Right atrium auricular region (tissue), 2 donors: ENCODE results near the gene BCAR3. TPM values are rescaled to one million over a fixed set of nuclear protein-coding genes. Genes with fewer than 3 reads are reported as not detected.

Experiments
- DNase-seq: peaks from one replicate; pipeline ENCODE4 v3.0.0-alpha.2; 2019; ENCODE audit warnings: low spot score
- H3K27ac ChIP-seq, 2 donors: fragments of 200-600 bp; sonication (generic); 1 replicate in 1 of 2; 2 replicates in 1 of 2; pipeline ENCODE4 v1.5.1; 2016 to 2019
- H3K27me3 ChIP-seq, 2 donors: fragments of 200-600 bp; sonication (generic); one replicate each; pipeline versions ENCODE4 v1.5.1 to v1.6.0; 2017 to 2019
- H3K36me3 ChIP-seq: fragments of 200-600 bp; sonication (generic); one replicate; pipeline ENCODE4 v1.5.1; 2016
- H3K4me1 ChIP-seq, 2 donors: fragments of 200-600 bp; sonication (generic); one replicate each; pipeline versions ENCODE4 v1.5.1 to v1.6.0; 2017 to 2019
- H3K4me3 ChIP-seq, 2 donors: fragments of 200-600 bp; sonication (generic); 1 replicate in 1 of 2; 2 replicates in 1 of 2; pipeline ENCODE4 v1.5.1; 2017 to 2019; ENCODE audit warnings: mild to moderate bottlenecking in 1 of 2, moderate library complexity in 1 of 2
- H3K9me3 ChIP-seq, 2 donors: fragments of 200-600 bp; sonication (generic); one replicate each; pipeline ENCODE4 v1.5.1; 2019
- CTCF ChIP-seq, 2 donors: fragments of 200-600 bp; sonication (generic); IDR thresholded peaks; one replicate each; pipeline ENCODE4 v1.5.1; 2019; ENCODE audit warnings: antibody characterized with exemption in 2 of 2
- total RNA-seq, 2 donors: library from RNA; depleted of rRNA; stranded (reverse); fragments of >200 nt; gene quantifications; one replicate each; pipeline ENCODE4 v1.1.0, GENCODE V29; 2016

The BCAR3 gene
- total RNA-seq, 2 donors from 2014 or later: 12.7 to 19.3 TPM

DNA sequence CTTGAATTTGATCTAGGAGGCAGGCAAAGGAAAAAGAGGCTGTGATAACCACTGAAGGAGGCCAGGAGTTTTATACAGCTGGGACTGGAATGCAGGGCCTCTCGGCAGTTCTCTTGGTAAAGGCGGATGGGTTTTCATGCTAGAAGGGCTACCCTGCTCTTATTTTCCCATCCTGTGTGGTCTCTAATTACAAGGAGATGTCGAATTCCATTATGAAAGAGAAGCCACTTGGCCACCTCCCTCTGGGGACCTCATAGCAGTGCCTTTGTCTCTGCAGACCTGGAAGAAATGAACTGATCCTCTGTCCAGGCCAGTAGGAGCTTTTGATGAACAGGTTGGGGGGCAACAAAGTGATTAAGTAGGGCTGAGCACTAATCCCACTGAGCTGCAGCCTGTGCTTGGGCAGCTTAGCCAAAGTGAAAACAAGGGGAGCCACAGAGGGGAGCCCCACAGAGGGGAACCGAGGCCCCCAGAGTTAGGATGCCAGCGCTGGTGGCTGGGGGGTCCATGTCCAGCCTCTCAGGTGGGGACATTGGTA, 42.2 kb upstream of the BCAR3 start:
- Histone ChIP-seq H3K27me3 (no peaks in the 10 kb centered on the region), H3K27ac (peak overlapping the region in 1 of 2 donors; percentile 70), H3K9me3 (no peaks in the 10 kb centered on the region), H3K4me3 (no peak overlapping the region), H3K36me3 (no peaks in the 10 kb centered on the region), H3K4me1 (peaks cover 0 to 40% of the 10 kb centered on the region in 2 donors)
- no peak for DNase-seq
- no peak for TF ChIP-seq CTCF (IDR thresholded peaks at IDR 0.05)

DNA sequence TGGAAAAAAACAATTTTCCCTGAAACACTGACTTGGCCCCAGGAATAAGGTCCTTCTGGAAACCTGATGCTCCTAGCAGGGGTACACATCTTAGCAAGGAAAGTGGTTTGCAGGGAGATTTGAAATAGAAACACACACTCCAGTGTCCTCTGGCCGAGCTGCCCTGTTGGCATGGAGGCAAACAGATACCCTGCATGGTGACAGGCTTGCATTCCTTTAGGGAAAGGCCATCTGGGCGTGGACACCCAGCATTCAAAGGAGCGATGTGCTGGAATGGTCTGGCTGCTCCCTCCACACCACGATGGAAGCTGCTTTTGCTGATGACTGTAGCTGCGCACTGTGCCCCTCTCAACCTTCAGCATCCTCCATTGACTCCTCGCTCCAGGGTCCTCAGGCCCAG, 41.5 kb upstream of the BCAR3 start:
- no peaks in the 10 kb centered on the region for H3K9me3 ChIP-seq
- peak overlapping the region; percentile 50 to 70 for H3K27ac ChIP-seq
- peaks cover 0 to 33% of the 10 kb centered on the region in 2 donors for H3K4me1 ChIP-seq
- no peaks in the 10 kb centered on the region for H3K27me3 ChIP-seq
- no peaks in the 10 kb centered on the region for H3K36me3 ChIP-seq
- H3K4me3 ChIP-seq: no peak overlapping the region
- TF ChIP-seq CTCF (IDR thresholded peaks at IDR 0.05): no peak
- no peak for DNase-seq

GRCh38 chr1:93722081-93723031, 40.7 kb upstream of the BCAR3 start:
- no peaks in the 10 kb centered on the region for H3K9me3 ChIP-seq
- no peak for DNase-seq
- H3K27me3 ChIP-seq: no peaks in the 10 kb centered on the region
- peak in 1 of 2 donors; percentile 32 for TF ChIP-seq CTCF (IDR thresholded peaks at IDR 0.05)
- peak overlapping the region; percentile 50 to 70 for H3K27ac ChIP-seq
- no peaks in the 10 kb centered on the region for H3K36me3 ChIP-seq
- H3K4me3 ChIP-seq: no peak overlapping the region
- peaks cover 0 to 31% of the 10 kb centered on the region in 2 donors for H3K4me1 ChIP-seq

GRCh38 chr1:93720956-93721626, 39.5 kb upstream of the BCAR3 start:
- H3K27me3 ChIP-seq: no peaks in the 10 kb centered on the region
- H3K27ac ChIP-seq: no peak overlapping the region
- DNase-seq: no peak
- no peaks in the 10 kb centered on the region for H3K9me3 ChIP-seq
- H3K4me3 ChIP-seq: no peak overlapping the region
- no peak for TF ChIP-seq CTCF (IDR thresholded peaks at IDR 0.05)
- H3K36me3 ChIP-seq: no peaks in the 10 kb centered on the region
- H3K4me1 ChIP-seq: peaks cover 0 to 34% of the 10 kb centered on the region in 2 donors

GRCh38 chr1:93717640-93718039, 36.0 kb upstream of the BCAR3 start:
- DNase-seq: no peak
- TF ChIP-seq CTCF (IDR thresholded peaks at IDR 0.05): no peak
- peaks cover 0 to 31% of the 10 kb centered on the region in 2 donors for H3K4me1 ChIP-seq
- H3K9me3 ChIP-seq: no peaks in the 10 kb centered on the region
- no peaks in the 10 kb centered on the region for H3K27me3 ChIP-seq
- H3K36me3 ChIP-seq: no peaks in the 10 kb centered on the region
- H3K27ac ChIP-seq: no peak overlapping the region
- no peak overlapping the region for H3K4me3 ChIP-seq
